ENCODE results near the gene ZNF638. TPM values are rescaled to one million over a fixed set of nuclear protein-coding genes. Genes with fewer than 3 reads are reported as not detected.
A peak's percentile ranks its signal among the peaks of the same experiment; 100 is the strongest.

The ZNF638 gene, protein sequence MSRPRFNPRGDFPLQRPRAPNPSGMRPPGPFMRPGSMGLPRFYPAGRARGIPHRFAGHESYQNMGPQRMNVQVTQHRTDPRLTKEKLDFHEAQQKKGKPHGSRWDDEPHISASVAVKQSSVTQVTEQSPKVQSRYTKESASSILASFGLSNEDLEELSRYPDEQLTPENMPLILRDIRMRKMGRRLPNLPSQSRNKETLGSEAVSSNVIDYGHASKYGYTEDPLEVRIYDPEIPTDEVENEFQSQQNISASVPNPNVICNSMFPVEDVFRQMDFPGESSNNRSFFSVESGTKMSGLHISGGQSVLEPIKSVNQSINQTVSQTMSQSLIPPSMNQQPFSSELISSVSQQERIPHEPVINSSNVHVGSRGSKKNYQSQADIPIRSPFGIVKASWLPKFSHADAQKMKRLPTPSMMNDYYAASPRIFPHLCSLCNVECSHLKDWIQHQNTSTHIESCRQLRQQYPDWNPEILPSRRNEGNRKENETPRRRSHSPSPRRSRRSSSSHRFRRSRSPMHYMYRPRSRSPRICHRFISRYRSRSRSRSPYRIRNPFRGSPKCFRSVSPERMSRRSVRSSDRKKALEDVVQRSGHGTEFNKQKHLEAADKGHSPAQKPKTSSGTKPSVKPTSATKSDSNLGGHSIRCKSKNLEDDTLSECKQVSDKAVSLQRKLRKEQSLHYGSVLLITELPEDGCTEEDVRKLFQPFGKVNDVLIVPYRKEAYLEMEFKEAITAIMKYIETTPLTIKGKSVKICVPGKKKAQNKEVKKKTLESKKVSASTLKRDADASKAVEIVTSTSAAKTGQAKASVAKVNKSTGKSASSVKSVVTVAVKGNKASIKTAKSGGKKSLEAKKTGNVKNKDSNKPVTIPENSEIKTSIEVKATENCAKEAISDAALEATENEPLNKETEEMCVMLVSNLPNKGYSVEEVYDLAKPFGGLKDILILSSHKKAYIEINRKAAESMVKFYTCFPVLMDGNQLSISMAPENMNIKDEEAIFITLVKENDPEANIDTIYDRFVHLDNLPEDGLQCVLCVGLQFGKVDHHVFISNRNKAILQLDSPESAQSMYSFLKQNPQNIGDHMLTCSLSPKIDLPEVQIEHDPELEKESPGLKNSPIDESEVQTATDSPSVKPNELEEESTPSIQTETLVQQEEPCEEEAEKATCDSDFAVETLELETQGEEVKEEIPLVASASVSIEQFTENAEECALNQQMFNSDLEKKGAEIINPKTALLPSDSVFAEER (N-terminal part only)
- total RNA-seq (149 TPM), polyA plus RNA-seq (210 TPM)
- long read RNA-seq, donor 1, partial matches to known transcripts: 0 of 1 reads
- long read RNA-seq, donor 1, other reads (novel, unspliced or antisense): 0 of 1 reads
- long read RNA-seq, donor 2, transcript ZNF638-206 (2 exons, 931 nt): major isoform, 5 of 15 reads
- long read RNA-seq, donor 2, partial matches to known transcripts: 9 of 15 reads
- long read RNA-seq, donor 2, other reads (novel, unspliced or antisense): 0 of 15 reads
- long read RNA-seq, donor 3, partial matches to known transcripts: 13 of 19 reads
- long read RNA-seq, donor 3, other reads (novel, unspliced or antisense): 0 of 19 reads
- long read RNA-seq, donor 4, partial matches to known transcripts: 11 of 17 reads
- long read RNA-seq, donor 4, other reads (novel, unspliced or antisense): 0 of 17 reads
- long read RNA-seq, donor 5, partial matches to known transcripts: 37 of 42 reads
- long read RNA-seq, donor 5, other reads (novel, unspliced or antisense): 0 of 42 reads
- long read RNA-seq, donor 6, full-length matches to known transcripts: 7 of 29 reads
- long read RNA-seq, donor 6, partial matches to known transcripts: 22 of 29 reads
- long read RNA-seq, donor 6, other reads (novel, unspliced or antisense): 0 of 29 reads
- long read RNA-seq, donor 7, full-length matches to known transcripts: 2 of 18 reads
- long read RNA-seq, donor 7, partial matches to known transcripts: 11 of 18 reads
- long read RNA-seq, donor 7, other reads (novel, unspliced or antisense): 5 of 18 reads
- long read RNA-seq, donor 8, partial matches to known transcripts: 0 of 3 reads
- long read RNA-seq, donor 8, other reads (novel, unspliced or antisense): 0 of 3 reads
- long read RNA-seq, donor 9, full-length matches to known transcripts: 3 of 8 reads
- long read RNA-seq, donor 9, partial matches to known transcripts: 5 of 8 reads
- long read RNA-seq, donor 9, other reads (novel, unspliced or antisense): 0 of 8 reads
- long read RNA-seq, donor 10, partial matches to known transcripts: 0 of 4 reads
- long read RNA-seq, donor 10, other reads (novel, unspliced or antisense): 0 of 4 reads

- Histone ChIP-seq H3K4me1 (ENCODE audit: control insufficient read depth in 2 of 2, insufficient read depth in 2 of 2, low read length in 2 of 2) (peaks cover 2 to 7% of the 10 kb centered on the region in 2 donors), H3K27ac (ENCODE audit: low read depth in 1 of 2, low read length in 1 of 2) (peak within 1 kb of the TSS; percentile 93 to 97), H3K27me3 (ENCODE audit: control insufficient read depth in 2 of 2, insufficient read depth in 1 of 2, low read length in 1 of 2) (no peaks in the 10 kb centered on the region), H3K4me3 (ENCODE audit: low read length in 2 of 2) (peak within 1 kb of the TSS; percentile 69 to 99), H3K36me3 (ENCODE audit: control insufficient read depth in 2 of 2, insufficient read depth in 2 of 2, low read length in 1 of 2) (peaks cover 0 to 6% of the 10 kb centered on the region in 2 donors), H3K9me3 (ENCODE audit: control insufficient read depth in 2 of 2, insufficient read depth in 1 of 2, low read length in 1 of 2) (peaks cover 0 to 4% of the 10 kb centered on the region in 2 donors)
- peak; percentile 85 to 97 (median 92) for DNase-seq (ENCODE audit: low read depth in 6 of 9, low spot score in 9 of 9)
- under 1% methylated on average over 82 of the region's 82 CpGs for WGBS
Measured at GRCh38 chr2:71331581-71332434, at the start of gene ZNF638. TSS of gene ZNF638 (plus strand) at chr2:71331782. CDS start at chr2:71348955, 17,173 bp downstream.

- WGBS: 97% methylated on average over 4 of the region's 4 CpGs
- H3K9me3 ChIP-seq (ENCODE audit: control insufficient read depth in 2 of 2, insufficient read depth in 1 of 2, low read length in 1 of 2): peaks cover 0 to 3% of the 10 kb centered on the region in 2 donors
- no peak for DNase-seq (ENCODE audit: low read depth in 6 of 9, low spot score in 9 of 9)
- H3K4me3 ChIP-seq (ENCODE audit: low read length in 2 of 2): no peak overlapping the region
- H3K27me3 ChIP-seq (ENCODE audit: control insufficient read depth in 2 of 2, insufficient read depth in 1 of 2, low read length in 1 of 2): peaks cover 16 to 21% of the 10 kb centered on the region in 2 donors
- peaks cover 1 to 7% of the 10 kb centered on the region in 2 donors for H3K4me1 ChIP-seq (ENCODE audit: control insufficient read depth in 2 of 2, insufficient read depth in 2 of 2, low read length in 2 of 2)
- H3K27ac ChIP-seq (ENCODE audit: low read depth in 1 of 2, low read length in 1 of 2): no peak overlapping the region
- H3K36me3 ChIP-seq (ENCODE audit: control insufficient read depth in 2 of 2, insufficient read depth in 2 of 2, low read length in 1 of 2): no peaks in the 10 kb centered on the region
Measured at GRCh38 chr2:71281950-71282349, 49.6 kb upstream of the ZNF638 start.

GRCh38 chr2:71282493-71282892, 49.1 kb upstream of the ZNF638 start:
- peaks cover 0 to under 1% of the 10 kb centered on the region in 2 donors for H3K9me3 ChIP-seq (ENCODE audit: control insufficient read depth in 2 of 2, insufficient read depth in 1 of 2, low read length in 1 of 2)
- no peak overlapping the region for H3K27ac ChIP-seq (ENCODE audit: low read depth in 1 of 2, low read length in 1 of 2)
- no peaks in the 10 kb centered on the region for H3K36me3 ChIP-seq (ENCODE audit: control insufficient read depth in 2 of 2, insufficient read depth in 2 of 2, low read length in 1 of 2)
- H3K27me3 ChIP-seq (ENCODE audit: control insufficient read depth in 2 of 2, insufficient read depth in 1 of 2, low read length in 1 of 2): peaks cover 11 to 16% of the 10 kb centered on the region in 2 donors
- H3K4me1 ChIP-seq (ENCODE audit: control insufficient read depth in 2 of 2, insufficient read depth in 2 of 2, low read length in 2 of 2): peaks cover 0 to 2% of the 10 kb centered on the region in 2 donors
- no peak overlapping the region for H3K4me3 ChIP-seq (ENCODE audit: low read length in 2 of 2)
- DNase-seq (ENCODE audit: low read depth in 6 of 9, low spot score in 9 of 9): no peak

DNA sequence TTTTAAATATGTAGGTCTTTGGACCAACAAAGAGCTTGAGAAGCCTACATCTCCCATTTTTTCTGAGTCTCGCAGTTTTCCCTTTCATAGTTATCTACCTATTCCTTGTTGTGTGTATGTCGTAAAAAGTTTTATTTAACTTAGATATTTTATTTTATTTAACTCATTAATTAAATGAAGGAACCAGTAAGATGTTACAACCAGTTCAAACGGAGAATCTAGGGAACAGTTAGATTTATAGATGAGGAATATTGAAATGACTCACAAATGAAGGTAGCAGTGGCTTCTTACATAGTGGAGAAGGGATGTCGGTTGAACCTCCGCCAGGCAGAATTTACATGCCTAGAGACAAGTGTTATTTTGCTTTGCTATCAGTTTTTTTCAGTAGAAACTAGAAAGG, 48.5 kb upstream of the ZNF638 start:
- WGBS: 96% methylated on average over 5 of the region's 5 CpGs
- Histone ChIP-seq H3K27me3 (ENCODE audit: control insufficient read depth in 2 of 2, insufficient read depth in 1 of 2, low read length in 1 of 2) (peaks cover 6 to 9% of the 10 kb centered on the region in 2 donors), H3K4me1 (ENCODE audit: control insufficient read depth in 2 of 2, insufficient read depth in 2 of 2, low read length in 2 of 2) (no peaks in the 10 kb centered on the region), H3K36me3 (ENCODE audit: control insufficient read depth in 2 of 2, insufficient read depth in 2 of 2, low read length in 1 of 2) (no peaks in the 10 kb centered on the region), H3K4me3 (ENCODE audit: low read length in 2 of 2) (no peak overlapping the region), H3K27ac (ENCODE audit: low read depth in 1 of 2, low read length in 1 of 2) (no peak overlapping the region), H3K9me3 (ENCODE audit: control insufficient read depth in 2 of 2, insufficient read depth in 1 of 2, low read length in 1 of 2) (no peaks in the 10 kb centered on the region)
- no peak for DNase-seq (ENCODE audit: low read depth in 6 of 9, low spot score in 9 of 9)

DNA sequence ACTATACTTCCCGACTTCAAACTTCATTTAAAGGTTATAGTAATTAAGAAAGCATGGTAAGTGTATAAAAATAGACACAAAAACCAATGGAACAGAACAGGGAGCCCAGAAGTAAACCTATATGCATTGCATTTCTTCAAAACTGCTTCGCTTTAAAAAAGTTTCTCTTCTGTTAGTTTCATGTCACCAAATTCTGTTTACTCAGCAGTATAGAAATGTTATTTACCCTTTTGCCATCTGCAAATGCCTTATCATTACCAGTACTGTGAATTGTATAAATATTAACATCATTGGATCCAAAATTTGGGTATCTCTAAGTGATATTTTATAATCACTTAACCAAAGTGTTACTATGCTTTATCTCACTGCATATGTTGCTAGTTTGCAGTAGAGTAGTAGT, 45.9 kb upstream of the ZNF638 start:
- WGBS: 92% methylated on average over 2 of the region's 2 CpGs
- Histone ChIP-seq H3K9me3 (ENCODE audit: control insufficient read depth in 2 of 2, insufficient read depth in 1 of 2, low read length in 1 of 2) (no peaks in the 10 kb centered on the region), H3K4me1 (ENCODE audit: control insufficient read depth in 2 of 2, insufficient read depth in 2 of 2, low read length in 2 of 2) (no peaks in the 10 kb centered on the region), H3K27ac (ENCODE audit: low read depth in 1 of 2, low read length in 1 of 2) (no peak overlapping the region), H3K36me3 (ENCODE audit: control insufficient read depth in 2 of 2, insufficient read depth in 2 of 2, low read length in 1 of 2) (no peaks in the 10 kb centered on the region), H3K4me3 (ENCODE audit: low read length in 2 of 2) (no peak overlapping the region), H3K27me3 (ENCODE audit: control insufficient read depth in 2 of 2, insufficient read depth in 1 of 2, low read length in 1 of 2) (no peaks in the 10 kb centered on the region)
- DNase-seq (ENCODE audit: low read depth in 6 of 9, low spot score in 9 of 9): no peak

- Histone ChIP-seq H3K9me3 (ENCODE audit: control insufficient read depth in 2 of 2, insufficient read depth in 1 of 2, low read length in 1 of 2) (no peaks in the 10 kb centered on the region), H3K36me3 (ENCODE audit: control insufficient read depth in 2 of 2, insufficient read depth in 2 of 2, low read length in 1 of 2) (no peaks in the 10 kb centered on the region), H3K4me3 (ENCODE audit: low read length in 2 of 2) (no peak overlapping the region), H3K27me3 (ENCODE audit: control insufficient read depth in 2 of 2, insufficient read depth in 1 of 2, low read length in 1 of 2) (no peaks in the 10 kb centered on the region), H3K27ac (ENCODE audit: low read depth in 1 of 2, low read length in 1 of 2) (no peak overlapping the region), H3K4me1 (ENCODE audit: control insufficient read depth in 2 of 2, insufficient read depth in 2 of 2, low read length in 2 of 2) (no peaks in the 10 kb centered on the region)
- DNase-seq (ENCODE audit: low read depth in 6 of 9, low spot score in 9 of 9): no peak
- WGBS: 91% methylated on average over 4 of the region's 4 CpGs
Measured at GRCh38 chr2:71291398-71291797, 40.2 kb upstream of the ZNF638 start.

GRCh38 chr2:71292159-71292558, 39.4 kb upstream of the ZNF638 start:
- no peaks in the 10 kb centered on the region for H3K4me1 ChIP-seq (ENCODE audit: control insufficient read depth in 2 of 2, insufficient read depth in 2 of 2, low read length in 2 of 2)
- no peak for DNase-seq (ENCODE audit: low read depth in 6 of 9, low spot score in 9 of 9)
- no peaks in the 10 kb centered on the region for H3K27me3 ChIP-seq (ENCODE audit: control insufficient read depth in 2 of 2, insufficient read depth in 1 of 2, low read length in 1 of 2)
- H3K36me3 ChIP-seq (ENCODE audit: control insufficient read depth in 2 of 2, insufficient read depth in 2 of 2, low read length in 1 of 2): no peaks in the 10 kb centered on the region
- WGBS: 89% methylated on average over 1 of the region's 1 CpG
- H3K27ac ChIP-seq (ENCODE audit: low read depth in 1 of 2, low read length in 1 of 2): no peak overlapping the region
- no peaks in the 10 kb centered on the region for H3K9me3 ChIP-seq (ENCODE audit: control insufficient read depth in 2 of 2, insufficient read depth in 1 of 2, low read length in 1 of 2)
- H3K4me3 ChIP-seq (ENCODE audit: low read length in 2 of 2): no peak overlapping the region
